ENCODE results near the gene AHSG.
"Not testable (repeated sequence)": the region's sequence is repeated elsewhere in the genome, so short reads cannot be mapped to it uniquely, and the experiment has no call there.

The AHSG gene

GRCh38 chr3:186630950-186631641 lies 18.2 kb downstream of the AHSG start:
- H3K4me3 ChIP-seq (replicated peaks; ENCODE audit: low read depth, low read length): no peak overlapping the region
- TF ChIP-seq, protein P1, sequence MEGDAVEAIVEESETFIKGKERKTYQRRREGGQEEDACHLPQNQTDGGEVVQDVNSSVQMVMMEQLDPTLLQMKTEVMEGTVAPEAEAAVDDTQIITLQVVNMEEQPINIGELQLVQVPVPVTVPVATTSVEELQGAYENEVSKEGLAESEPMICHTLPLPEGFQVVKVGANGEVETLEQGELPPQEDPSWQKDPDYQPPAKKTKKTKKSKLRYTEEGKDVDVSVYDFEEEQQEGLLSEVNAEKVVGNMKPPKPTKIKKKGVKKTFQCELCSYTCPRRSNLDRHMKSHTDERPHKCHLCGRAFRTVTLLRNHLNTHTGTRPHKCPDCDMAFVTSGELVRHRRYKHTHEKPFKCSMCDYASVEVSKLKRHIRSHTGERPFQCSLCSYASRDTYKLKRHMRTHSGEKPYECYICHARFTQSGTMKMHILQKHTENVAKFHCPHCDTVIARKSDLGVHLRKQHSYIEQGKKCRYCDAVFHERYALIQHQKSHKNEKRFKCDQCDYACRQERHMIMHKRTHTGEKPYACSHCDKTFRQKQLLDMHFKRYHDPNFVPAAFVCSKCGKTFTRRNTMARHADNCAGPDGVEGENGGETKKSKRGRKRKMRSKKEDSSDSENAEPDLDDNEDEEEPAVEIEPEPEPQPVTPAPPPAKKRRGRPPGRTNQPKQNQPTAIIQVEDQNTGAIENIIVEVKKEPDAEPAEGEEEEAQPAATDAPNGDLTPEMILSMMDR (IDR thresholded peaks at IDR 0.05; ENCODE audit: low read depth, low read length, missing control alignments): no peak
- DNase-seq (ENCODE audit: extremely low read depth, low read depth): no peak

- DNase-seq (ENCODE audit: extremely low read depth, low read depth): no peak
- TF ChIP-seq, protein P1 (IDR thresholded peaks at IDR 0.05; ENCODE audit: low read depth, low read length, missing control alignments): no peak
- H3K4me3 ChIP-seq (replicated peaks; ENCODE audit: low read depth, low read length): no peak overlapping the region
Measured at GRCh38 chr3:186633481-186633880, 20.6 kb downstream of the AHSG start.

GRCh38 chr3:186634207-186634606 lies 21.3 kb downstream of the AHSG start:
- DNase-seq (ENCODE audit: extremely low read depth, low read depth): not testable (repeated sequence)

GRCh38 chr3:186635532-186635931 lies 22.7 kb downstream of the AHSG start:
- no peak overlapping the region for H3K4me3 ChIP-seq (replicated peaks; ENCODE audit: low read depth, low read length)
- no peak for DNase-seq (ENCODE audit: extremely low read depth, low read depth)
- TF ChIP-seq, protein P1 (IDR thresholded peaks at IDR 0.05; ENCODE audit: low read depth, low read length, missing control alignments): no peak

More at GRCh38 chr3:186634207-186634606, 21.3 kb downstream of the AHSG start:
- not testable (repeated sequence) for H3K4me3 ChIP-seq (replicated peaks; ENCODE audit: low read depth, low read length)

- DNase-seq (ENCODE audit: extremely low read depth, low read depth): no peak
- H3K4me3 ChIP-seq (replicated peaks; ENCODE audit: low read depth, low read length): no peak overlapping the region
- TF ChIP-seq, protein P1 (IDR thresholded peaks at IDR 0.05; ENCODE audit: low read depth, low read length, missing control alignments): no peak
Measured at GRCh38 chr3:186636536-186636935, 23.7 kb downstream of the AHSG start.

GRCh38 chr3:186637686-186638085 lies 24.8 kb downstream of the AHSG start:
- no peak overlapping the region for H3K4me3 ChIP-seq (replicated peaks; ENCODE audit: low read depth, low read length)
- DNase-seq (ENCODE audit: extremely low read depth, low read depth): no peak
- TF ChIP-seq, protein P1 (IDR thresholded peaks at IDR 0.05; ENCODE audit: low read depth, low read length, missing control alignments): no peak

DNA sequence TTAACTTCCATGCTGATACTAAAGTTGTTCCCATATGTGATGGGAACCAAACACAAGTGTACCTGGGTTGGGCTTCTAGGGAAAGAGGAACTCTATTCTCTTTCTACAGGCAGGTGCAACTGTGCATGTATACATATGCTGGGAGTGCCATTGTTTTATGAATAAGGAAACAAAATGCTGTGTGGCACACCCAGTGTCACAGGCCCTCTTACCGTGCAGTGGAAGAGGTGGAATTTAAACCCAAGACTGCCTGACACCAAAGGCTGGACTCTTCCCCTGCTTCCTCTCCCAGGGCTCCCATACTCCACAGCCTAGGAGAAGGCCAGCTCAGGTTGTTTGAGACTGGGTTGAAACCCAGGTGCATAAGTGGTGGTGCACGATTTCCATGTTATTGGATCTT lies 25.4 kb downstream of the AHSG start:
- TF ChIP-seq, protein P1 (IDR thresholded peaks at IDR 0.05; ENCODE audit: low read depth, low read length, missing control alignments): no peak
- no peak for DNase-seq (ENCODE audit: extremely low read depth, low read depth)
- no peak overlapping the region for H3K4me3 ChIP-seq (replicated peaks; ENCODE audit: low read depth, low read length)

Measured in HFF-Myc (cell line).